SU-DHL-6 (cell line): Measurements from ENCODE around the gene CROT.

Source experiments
- EZH2phosphoT487 ChIP-seq: fragments of 200-600 bp; sonication (generic), shearing (Covaris generic); conservative IDR thresholded peaks from 2 replicates; pipeline ENCODE4 v1.6.1; 2018; ENCODE audit warnings: mild to moderate bottlenecking, antibody characterized with exemption, low read length, moderate library complexity, mixed read lengths
- TF ChIP-seq, protein P1 (sequence below): fragments of 200-600 bp; sonication (generic); IDR thresholded peaks from one replicate; pipeline ENCODE4 v1.5.1; 2017; ENCODE audit warnings: antibody characterized with exemption, mild to moderate bottlenecking, low read length, moderate library complexity; ENCODE audit not compliant: insufficient read depth, poor library complexity, severe bottlenecking

GRCh38 chr7:87354749-87355148 lies 9.3 kb downstream of the CROT start:
- TF ChIP-seq, protein P1, sequence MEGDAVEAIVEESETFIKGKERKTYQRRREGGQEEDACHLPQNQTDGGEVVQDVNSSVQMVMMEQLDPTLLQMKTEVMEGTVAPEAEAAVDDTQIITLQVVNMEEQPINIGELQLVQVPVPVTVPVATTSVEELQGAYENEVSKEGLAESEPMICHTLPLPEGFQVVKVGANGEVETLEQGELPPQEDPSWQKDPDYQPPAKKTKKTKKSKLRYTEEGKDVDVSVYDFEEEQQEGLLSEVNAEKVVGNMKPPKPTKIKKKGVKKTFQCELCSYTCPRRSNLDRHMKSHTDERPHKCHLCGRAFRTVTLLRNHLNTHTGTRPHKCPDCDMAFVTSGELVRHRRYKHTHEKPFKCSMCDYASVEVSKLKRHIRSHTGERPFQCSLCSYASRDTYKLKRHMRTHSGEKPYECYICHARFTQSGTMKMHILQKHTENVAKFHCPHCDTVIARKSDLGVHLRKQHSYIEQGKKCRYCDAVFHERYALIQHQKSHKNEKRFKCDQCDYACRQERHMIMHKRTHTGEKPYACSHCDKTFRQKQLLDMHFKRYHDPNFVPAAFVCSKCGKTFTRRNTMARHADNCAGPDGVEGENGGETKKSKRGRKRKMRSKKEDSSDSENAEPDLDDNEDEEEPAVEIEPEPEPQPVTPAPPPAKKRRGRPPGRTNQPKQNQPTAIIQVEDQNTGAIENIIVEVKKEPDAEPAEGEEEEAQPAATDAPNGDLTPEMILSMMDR = no peak
- no peak for TF ChIP-seq EZH2phosphoT487
